Tibial artery (tissue), 4 donors: ENCODE data around the gene MLLT10.

ENCODE experiments used
- DNase-seq, 2 donors: peaks; one replicate each; pipeline ENCODE4 v3.0.0-alpha.2; 2019
- H3K27ac ChIP-seq, 2 donors: fragments of 200-600 bp; sonication (generic) in 1 of 2; 1 replicate in 1 of 2; 2 replicates in 1 of 2; pipeline ENCODE4 v1.5.1; 2018 to 2019; ENCODE audit warnings: mild to moderate bottlenecking in 1 of 2
- H3K27me3 ChIP-seq, 2 donors: fragments of 200-600 bp; sonication (generic) in 1 of 2; one replicate each; pipeline versions ENCODE4 v1.5.1 to v1.6.0; 2016 to 2019
- H3K36me3 ChIP-seq, 3 donors: fragments of 200-600 bp; sonication (generic) in 2 of 3; one replicate each; pipeline ENCODE4 v1.5.1; 2016 to 2019; ENCODE audit warnings: mild to moderate bottlenecking in 2 of 3
- H3K4me1 ChIP-seq, 4 donors: fragments of 200-600 bp; sonication (generic) in 2 of 4; 1 replicate in 3 of 4; 2 replicates in 1 of 4; pipeline ENCODE4 v1.5.1; 2016 to 2019
- H3K4me3 ChIP-seq, 2 donors: fragments of 200-600 bp; sonication (generic) in 1 of 2; 1 replicate in 1 of 2; 2 replicates in 1 of 2; pipeline ENCODE4 v1.5.1; 2018 to 2019; ENCODE audit warnings: mild to moderate bottlenecking in 2 of 2
- H3K9me3 ChIP-seq, 3 donors: fragments of 200-600 bp; sonication (generic) in 1 of 3; one replicate each; pipeline ENCODE4 v1.5.1; 2016 to 2019
- intact Hi-C: fragments of 100-400 bp; cut with DNase I; formaldehyde crosslinking; loops from one replicate; pipeline ENCODE4 v1.15.0; 2023; ENCODE audit warnings: low total_unique reads
- TF ChIP-seq, protein P1 (sequence below), 2 experiments: fragments of 200-600 bp in 1 of 2; fragments of 450-650 bp in 1 of 2; IDR thresholded peaks; one replicate each; pipeline ENCODE4 v1.5.1; 2017 to 2019; ENCODE audit warnings: antibody characterized with exemption in 2 of 2, mild to moderate bottlenecking in 1 of 2, moderate library complexity in 1 of 2

MLLT10 gene

DNA sequence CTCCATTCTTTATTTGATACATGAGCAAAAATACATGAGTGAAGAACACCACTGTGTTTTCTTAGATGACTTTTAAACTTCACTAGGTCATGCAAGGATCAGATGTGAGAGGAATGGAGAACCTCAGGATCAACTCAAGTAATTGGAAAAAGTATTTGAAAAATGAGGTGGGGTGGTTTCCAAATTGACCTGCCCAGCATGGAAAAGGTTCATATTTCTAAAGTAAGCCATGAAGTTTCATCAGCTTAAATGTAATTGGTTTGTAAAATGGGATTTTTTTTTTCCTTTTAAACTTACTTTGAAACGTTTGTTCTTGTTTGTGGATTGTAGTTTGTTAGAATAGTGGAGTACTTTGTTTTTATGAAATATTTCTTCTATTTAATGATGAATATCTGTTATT lies 134.8 kb downstream of the MLLT10 start:
- intact Hi-C loops = no loop called here
- peaks cover 0 to 14% (median 5%) of the 10 kb centered on the region in 3 donors for H3K36me3 ChIP-seq
- TF ChIP-seq, protein P1, sequence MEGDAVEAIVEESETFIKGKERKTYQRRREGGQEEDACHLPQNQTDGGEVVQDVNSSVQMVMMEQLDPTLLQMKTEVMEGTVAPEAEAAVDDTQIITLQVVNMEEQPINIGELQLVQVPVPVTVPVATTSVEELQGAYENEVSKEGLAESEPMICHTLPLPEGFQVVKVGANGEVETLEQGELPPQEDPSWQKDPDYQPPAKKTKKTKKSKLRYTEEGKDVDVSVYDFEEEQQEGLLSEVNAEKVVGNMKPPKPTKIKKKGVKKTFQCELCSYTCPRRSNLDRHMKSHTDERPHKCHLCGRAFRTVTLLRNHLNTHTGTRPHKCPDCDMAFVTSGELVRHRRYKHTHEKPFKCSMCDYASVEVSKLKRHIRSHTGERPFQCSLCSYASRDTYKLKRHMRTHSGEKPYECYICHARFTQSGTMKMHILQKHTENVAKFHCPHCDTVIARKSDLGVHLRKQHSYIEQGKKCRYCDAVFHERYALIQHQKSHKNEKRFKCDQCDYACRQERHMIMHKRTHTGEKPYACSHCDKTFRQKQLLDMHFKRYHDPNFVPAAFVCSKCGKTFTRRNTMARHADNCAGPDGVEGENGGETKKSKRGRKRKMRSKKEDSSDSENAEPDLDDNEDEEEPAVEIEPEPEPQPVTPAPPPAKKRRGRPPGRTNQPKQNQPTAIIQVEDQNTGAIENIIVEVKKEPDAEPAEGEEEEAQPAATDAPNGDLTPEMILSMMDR (IDR thresholded peaks at IDR 0.05) = no peak

DNA sequence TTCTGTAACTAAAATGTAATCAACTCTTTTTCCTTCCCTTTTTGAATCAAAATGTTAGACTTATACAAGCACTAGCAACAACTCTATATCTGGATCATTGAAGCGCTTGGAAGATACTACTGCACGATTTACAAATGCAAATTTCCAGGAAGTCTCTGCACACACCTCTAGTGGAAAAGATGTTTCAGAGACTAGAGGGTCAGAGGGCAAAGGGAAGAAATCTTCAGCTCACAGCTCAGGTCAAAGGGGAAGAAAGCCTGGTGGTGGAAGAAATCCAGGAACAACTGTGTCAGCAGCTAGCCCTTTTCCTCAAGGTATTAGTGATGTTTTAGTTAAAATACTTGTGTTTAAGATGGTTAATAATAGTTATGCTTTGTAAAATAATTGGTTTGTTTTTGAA lies 136.4 kb downstream of the MLLT10 start:
- Histone ChIP-seq H3K4me3 (no peak overlapping the region), H3K4me1 (peaks cover 0 to 18% (median 3%) of the 10 kb centered on the region in 4 donors), H3K27me3 (no peaks in the 10 kb centered on the region), H3K27ac (no peak overlapping the region), H3K36me3 (peaks cover 0 to 14% (median 5%) of the 10 kb centered on the region in 3 donors), H3K9me3 (no peaks in the 10 kb centered on the region)
- intact Hi-C loops = no loop called here
- TF ChIP-seq, protein P1 (IDR thresholded peaks at IDR 0.05) = no peak
- no peak for DNase-seq

More for the DNA sequence above, 134.8 kb downstream of the MLLT10 start:
- Histone ChIP-seq H3K27me3 (no peaks in the 10 kb centered on the region), H3K4me1 (peaks cover 0 to 18% (median 3%) of the 10 kb centered on the region in 4 donors), H3K27ac (no peak overlapping the region), H3K9me3 (no peaks in the 10 kb centered on the region), H3K4me3 (no peak overlapping the region)
- DNase-seq = no peak

DNA sequence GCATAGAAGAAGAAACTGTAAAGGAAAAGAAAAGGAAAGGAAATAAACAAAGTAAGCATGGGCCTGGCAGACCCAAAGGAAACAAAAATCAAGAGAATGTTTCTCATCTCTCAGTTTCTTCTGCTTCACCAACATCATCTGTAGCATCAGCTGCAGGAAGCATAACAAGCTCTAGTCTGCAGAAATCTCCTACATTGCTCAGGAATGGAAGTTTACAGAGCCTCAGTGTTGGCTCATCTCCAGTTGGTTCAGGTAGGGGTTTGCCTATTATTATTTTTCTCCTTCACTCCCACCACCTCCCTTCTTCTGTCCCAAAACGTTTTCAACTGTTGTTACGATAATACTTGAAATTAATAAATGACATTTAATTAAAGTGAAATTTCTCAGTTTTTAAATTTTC lies 139.6 kb downstream of the MLLT10 start:
- peaks cover 0 to 14% (median 5%) of the 10 kb centered on the region in 3 donors for H3K36me3 ChIP-seq
- DNase-seq = no peak
- peaks cover 0 to 20% (median 3%) of the 10 kb centered on the region in 4 donors for H3K4me1 ChIP-seq
- no peak overlapping the region for H3K27ac ChIP-seq
- intact Hi-C loops = no loop called here
- no peaks in the 10 kb centered on the region for H3K9me3 ChIP-seq
- H3K27me3 ChIP-seq = no peaks in the 10 kb centered on the region
- TF ChIP-seq, protein P1 (IDR thresholded peaks at IDR 0.05) = no peak
- H3K4me3 ChIP-seq = no peak overlapping the region

DNA sequence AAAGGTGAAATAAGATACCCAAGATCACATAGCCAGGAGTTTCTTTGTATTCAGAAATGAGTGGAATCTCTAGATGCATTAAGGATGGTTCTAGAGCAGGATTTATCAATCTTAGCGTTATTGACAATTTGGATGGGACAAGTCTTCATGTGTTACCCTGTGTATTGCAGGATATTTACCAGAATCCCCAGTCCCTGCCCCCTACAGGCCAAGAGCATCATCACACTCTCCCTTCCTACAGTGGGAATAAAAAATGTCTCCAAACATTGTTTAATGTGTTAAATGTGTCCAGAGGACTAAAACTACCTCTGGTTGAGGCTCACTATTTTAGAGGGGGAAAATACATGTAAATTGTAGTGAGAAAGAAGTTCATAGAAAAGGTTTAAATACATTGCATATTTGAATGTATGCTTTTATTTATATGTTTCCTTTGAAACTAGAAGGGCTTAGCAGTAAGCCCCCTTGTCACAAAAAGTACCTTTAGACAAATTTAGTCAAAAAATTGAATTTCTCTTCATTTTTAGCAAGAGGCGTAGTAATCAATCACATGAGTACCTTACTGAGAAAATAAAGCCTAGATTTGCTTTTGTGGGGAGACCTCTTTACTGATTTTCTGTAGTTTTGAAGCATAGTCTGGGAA lies 141.2 kb downstream of the MLLT10 start:
- Histone ChIP-seq H3K4me3 (no peak overlapping the region), H3K27me3 (no peaks in the 10 kb centered on the region), H3K36me3 (peaks cover 0 to 14% (median 5%) of the 10 kb centered on the region in 3 donors), H3K4me1 (peaks cover 0 to 10% (median 3%) of the 10 kb centered on the region in 4 donors), H3K9me3 (no peaks in the 10 kb centered on the region), H3K27ac (no peak overlapping the region)
- DNase-seq = no peak
- TF ChIP-seq, protein P1 (IDR thresholded peaks at IDR 0.05) = peak; percentile 40 to 52
- intact Hi-C loops = no loop called here

DNA sequence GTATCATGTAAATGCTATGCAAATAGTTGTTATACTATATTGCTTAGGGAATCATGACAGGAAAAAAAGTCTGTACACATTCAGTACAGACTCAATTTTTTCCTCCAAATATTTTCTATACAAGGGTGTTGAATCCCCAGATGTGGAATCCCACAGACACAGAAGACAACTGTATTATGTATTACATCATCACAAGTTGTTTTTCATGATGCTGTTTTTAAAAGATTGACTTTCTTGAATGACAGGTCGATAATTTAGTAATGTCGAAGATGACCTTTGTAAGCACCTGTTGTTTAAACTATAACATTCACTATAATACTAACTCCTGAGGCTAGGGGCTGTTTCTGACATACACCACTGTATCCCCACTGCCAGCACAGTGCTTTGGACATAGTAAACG lies 143.5 kb downstream of the MLLT10 start:
- intact Hi-C loops = no loop called here
- no peak for DNase-seq
- no peaks in the 10 kb centered on the region for H3K27me3 ChIP-seq
- no peaks in the 10 kb centered on the region for H3K9me3 ChIP-seq
- H3K4me3 ChIP-seq = no peak overlapping the region
- no peak overlapping the region for H3K27ac ChIP-seq
- peaks cover 0 to 5% (median 5%) of the 10 kb centered on the region in 3 donors for H3K36me3 ChIP-seq
- peaks cover 0 to 8% (median 0%) of the 10 kb centered on the region in 4 donors for H3K4me1 ChIP-seq
- TF ChIP-seq, protein P1 (IDR thresholded peaks at IDR 0.05) = no peak
